Measurements from ENCODE around the gene CD2.

The CD2 gene

GRCh38 chr1:116754198-116754977 lies at the start of gene CD2:
CD2 (plus strand) TSS chr1:116754430; CDS start chr1:116754493, 63 bp downstream.
- Histone ChIP-seq H3K36me3 (ENCODE audit: control insufficient read depth, insufficient read depth, low read length) (no peaks in the 10 kb centered on the region), H3K27ac (ENCODE audit: low read depth, low read length) (no peak within 1 kb of the TSS), H3K4me1 (ENCODE audit: control insufficient read depth, insufficient read depth, low read length) (no peaks in the 10 kb centered on the region), H3K9ac (ENCODE audit: low read length) (peak within 1 kb of the TSS; percentile 3), H3K4me3 (ENCODE audit: low read length) (peak within 1 kb of the TSS; percentile 47), H3K27me3 (ENCODE audit: control insufficient read depth, insufficient read depth, low read length) (no peaks in the 10 kb centered on the region)

- no peak overlapping the region for H3K9ac ChIP-seq (ENCODE audit: low read length)
- no peaks in the 10 kb centered on the region for H3K27me3 ChIP-seq (ENCODE audit: control insufficient read depth, insufficient read depth, low read length)
- no peak overlapping the region for H3K4me3 ChIP-seq (ENCODE audit: low read length)
- H3K27ac ChIP-seq (ENCODE audit: low read depth, low read length): no peak overlapping the region
- peaks cover 9% of the 10 kb centered on the region for H3K4me1 ChIP-seq (ENCODE audit: control insufficient read depth, insufficient read depth, low read length)
- H3K36me3 ChIP-seq (ENCODE audit: control insufficient read depth, insufficient read depth, low read length): no peaks in the 10 kb centered on the region
These were observed 48.1 kb upstream of the CD2 start for GRCh38 chr1:116706123-116706522.

- peaks cover 13% of the 10 kb centered on the region for H3K4me1 ChIP-seq (ENCODE audit: control insufficient read depth, insufficient read depth, low read length)
- no peak overlapping the region for H3K9ac ChIP-seq (ENCODE audit: low read length)
These were observed 47.4 kb upstream of the CD2 start for GRCh38 chr1:116706841-116707240.

DNA sequence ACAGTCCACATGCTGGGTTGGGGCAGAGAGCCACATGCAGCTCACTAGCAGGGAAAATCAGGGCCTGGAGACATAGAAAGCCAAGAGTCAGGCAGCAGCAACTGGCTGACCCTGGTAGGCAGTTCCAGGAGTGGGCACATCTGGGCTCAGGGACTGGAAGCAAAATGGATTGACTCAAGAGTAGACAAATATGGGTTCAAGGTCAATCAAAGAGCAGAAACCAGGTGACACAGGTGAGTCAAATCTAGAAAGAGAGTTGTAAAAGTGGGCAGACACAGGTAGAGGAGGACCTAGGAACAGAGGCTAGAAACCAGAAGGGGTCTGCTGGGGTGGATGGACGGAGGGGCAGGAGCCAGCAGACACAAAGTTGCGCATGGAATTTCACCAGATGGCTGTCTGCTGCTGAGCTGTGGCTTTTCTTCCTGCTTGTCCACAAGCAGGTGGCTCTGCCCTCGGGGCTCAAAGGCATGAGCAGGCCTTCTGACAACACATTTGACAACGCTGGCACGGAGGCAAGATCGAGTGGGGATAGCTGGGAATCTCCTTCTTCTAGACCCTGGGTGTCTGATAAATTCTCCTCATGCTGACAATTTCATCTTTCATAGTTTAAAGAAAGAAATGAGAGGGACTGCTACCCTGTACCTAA lies 45.9 kb upstream of the CD2 start:
- H3K36me3 ChIP-seq (ENCODE audit: control insufficient read depth, insufficient read depth, low read length): no peaks in the 10 kb centered on the region
- no peaks in the 10 kb centered on the region for H3K27me3 ChIP-seq (ENCODE audit: control insufficient read depth, insufficient read depth, low read length)
- no peak overlapping the region for H3K27ac ChIP-seq (ENCODE audit: low read depth, low read length)
- H3K9ac ChIP-seq (ENCODE audit: low read length): no peak overlapping the region
- no peak overlapping the region for H3K4me3 ChIP-seq (ENCODE audit: low read length)
- H3K4me1 ChIP-seq (ENCODE audit: control insufficient read depth, insufficient read depth, low read length): peaks cover 13% of the 10 kb centered on the region

More at GRCh38 chr1:116706841-116707240, 47.4 kb upstream of the CD2 start:
- Histone ChIP-seq H3K27me3 (ENCODE audit: control insufficient read depth, insufficient read depth, low read length) (no peaks in the 10 kb centered on the region), H3K27ac (ENCODE audit: low read depth, low read length) (no peak overlapping the region), H3K36me3 (ENCODE audit: control insufficient read depth, insufficient read depth, low read length) (no peaks in the 10 kb centered on the region), H3K4me3 (ENCODE audit: low read length) (no peak overlapping the region)

DNA sequence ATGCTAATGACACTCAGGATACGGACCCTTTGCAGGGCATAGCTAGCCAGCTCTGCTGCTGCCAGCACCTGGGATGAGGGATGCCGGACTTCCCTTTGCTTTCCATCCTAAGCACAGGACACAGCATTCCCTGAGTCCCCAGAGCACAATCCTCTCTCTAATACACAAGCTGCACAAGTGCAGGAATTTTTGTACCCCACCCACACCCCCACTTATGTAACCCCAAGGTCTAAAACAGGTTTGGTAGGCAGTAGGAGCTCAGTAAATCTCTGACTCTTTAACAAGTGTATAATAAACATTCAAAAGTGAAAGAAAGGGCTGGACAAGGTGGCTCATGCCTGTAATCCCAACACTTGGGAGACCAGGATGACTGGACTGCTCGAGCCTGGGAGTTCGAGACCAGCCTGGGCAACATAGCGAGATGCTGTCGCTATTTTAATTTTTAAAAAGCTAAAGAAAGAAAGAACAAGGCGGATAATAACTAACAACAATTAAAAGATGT lies 44.5 kb upstream of the CD2 start:
- Histone ChIP-seq H3K4me1 (ENCODE audit: control insufficient read depth, insufficient read depth, low read length) (peaks cover 6% of the 10 kb centered on the region), H3K27ac (ENCODE audit: low read depth, low read length) (no peak overlapping the region), H3K36me3 (ENCODE audit: control insufficient read depth, insufficient read depth, low read length) (no peaks in the 10 kb centered on the region), H3K27me3 (ENCODE audit: control insufficient read depth, insufficient read depth, low read length) (no peaks in the 10 kb centered on the region), H3K9ac (ENCODE audit: low read length) (no peak overlapping the region), H3K4me3 (ENCODE audit: low read length) (no peak overlapping the region)

DNA sequence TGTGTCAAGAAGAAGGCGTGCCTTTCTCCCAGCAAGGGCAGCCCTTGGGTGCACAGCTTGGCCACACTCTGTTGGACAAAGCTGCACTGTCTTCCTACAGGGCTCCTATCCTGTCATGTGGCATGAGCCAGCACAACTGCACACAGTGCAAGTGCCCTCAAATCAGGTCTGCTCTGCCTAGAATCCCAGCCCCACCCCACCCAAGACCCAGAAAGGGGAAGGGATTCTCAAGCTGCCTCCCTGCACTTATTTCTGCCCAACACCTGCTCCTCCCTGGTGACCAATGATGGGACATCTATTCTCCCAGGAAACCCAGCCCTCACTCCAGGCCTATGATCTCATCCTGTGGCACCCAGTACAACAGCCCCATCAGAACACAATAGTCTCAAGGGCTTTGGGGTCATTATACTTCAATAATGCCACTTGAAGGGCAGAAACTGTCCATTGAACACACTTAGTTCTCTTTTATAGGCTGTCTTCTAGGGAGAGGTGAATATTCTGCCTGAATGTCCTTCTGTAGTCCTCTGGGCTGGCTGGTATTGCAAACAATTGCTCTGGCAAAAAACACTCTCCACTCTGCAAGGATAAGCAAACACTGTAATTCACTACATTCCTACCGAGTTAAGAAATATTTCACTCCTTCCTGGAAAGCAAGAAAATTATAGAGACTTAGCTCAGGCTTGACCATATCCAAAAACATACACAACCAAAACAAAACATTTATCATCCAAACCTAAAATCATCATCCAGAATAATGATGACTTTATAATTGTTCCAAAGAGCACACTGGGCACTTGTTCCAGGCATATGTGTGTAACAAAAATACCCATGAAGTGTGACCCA lies 43.6 kb upstream of the CD2 start:
- Histone ChIP-seq H3K27ac (ENCODE audit: low read depth, low read length) (no peak overlapping the region), H3K9ac (ENCODE audit: low read length) (no peak overlapping the region), H3K36me3 (ENCODE audit: control insufficient read depth, insufficient read depth, low read length) (no peaks in the 10 kb centered on the region), H3K27me3 (ENCODE audit: control insufficient read depth, insufficient read depth, low read length) (no peaks in the 10 kb centered on the region), H3K4me3 (ENCODE audit: low read length) (no peak overlapping the region), H3K4me1 (ENCODE audit: control insufficient read depth, insufficient read depth, low read length) (peaks cover 5% of the 10 kb centered on the region)

DNA sequence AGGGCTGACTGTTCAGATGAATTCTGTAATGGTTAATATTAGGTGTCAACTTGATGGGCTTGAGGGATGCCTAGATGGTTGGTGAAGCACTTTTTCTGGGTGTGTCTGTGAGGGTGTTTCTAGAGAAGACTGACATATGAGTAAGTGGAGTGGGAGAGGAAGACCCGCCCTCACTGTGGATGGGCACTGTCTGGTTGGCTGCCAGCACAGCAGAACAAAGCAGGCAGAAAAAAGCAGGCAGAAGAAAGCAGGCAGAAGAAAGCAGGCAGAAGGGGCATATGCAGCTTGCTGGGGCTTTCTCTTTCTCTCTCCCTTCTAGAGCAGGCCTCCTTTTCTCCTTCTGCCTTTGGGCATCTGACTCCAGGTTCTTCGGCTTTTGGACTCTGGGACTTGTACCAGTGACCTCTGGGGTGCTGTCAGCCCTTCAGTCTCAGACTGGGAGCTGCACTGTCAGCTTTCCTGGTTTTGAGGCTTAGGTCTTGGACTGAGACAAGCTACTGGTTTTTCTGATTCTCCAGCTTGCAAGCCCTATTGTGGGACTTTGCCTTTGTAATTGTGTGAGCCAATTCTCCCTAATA lies 42.9 kb upstream of the CD2 start:
- H3K36me3 ChIP-seq (ENCODE audit: control insufficient read depth, insufficient read depth, low read length): no peaks in the 10 kb centered on the region
- H3K9ac ChIP-seq (ENCODE audit: low read length): no peak overlapping the region
- no peak overlapping the region for H3K27ac ChIP-seq (ENCODE audit: low read depth, low read length)
- H3K4me3 ChIP-seq (ENCODE audit: low read length): no peak overlapping the region
- no peaks in the 10 kb centered on the region for H3K27me3 ChIP-seq (ENCODE audit: control insufficient read depth, insufficient read depth, low read length)
- H3K4me1 ChIP-seq (ENCODE audit: control insufficient read depth, insufficient read depth, low read length): peaks cover 5% of the 10 kb centered on the region

- H3K27me3 ChIP-seq (ENCODE audit: control insufficient read depth, insufficient read depth, low read length): no peaks in the 10 kb centered on the region
- no peak overlapping the region for H3K9ac ChIP-seq (ENCODE audit: low read length)
- H3K4me3 ChIP-seq (ENCODE audit: low read length): no peak overlapping the region
- H3K27ac ChIP-seq (ENCODE audit: low read depth, low read length): no peak overlapping the region
- peaks cover 5% of the 10 kb centered on the region for H3K4me1 ChIP-seq (ENCODE audit: control insufficient read depth, insufficient read depth, low read length)
- no peaks in the 10 kb centered on the region for H3K36me3 ChIP-seq (ENCODE audit: control insufficient read depth, insufficient read depth, low read length)
These were observed 41.7 kb upstream of the CD2 start for GRCh38 chr1:116712510-116712909.

DNA sequence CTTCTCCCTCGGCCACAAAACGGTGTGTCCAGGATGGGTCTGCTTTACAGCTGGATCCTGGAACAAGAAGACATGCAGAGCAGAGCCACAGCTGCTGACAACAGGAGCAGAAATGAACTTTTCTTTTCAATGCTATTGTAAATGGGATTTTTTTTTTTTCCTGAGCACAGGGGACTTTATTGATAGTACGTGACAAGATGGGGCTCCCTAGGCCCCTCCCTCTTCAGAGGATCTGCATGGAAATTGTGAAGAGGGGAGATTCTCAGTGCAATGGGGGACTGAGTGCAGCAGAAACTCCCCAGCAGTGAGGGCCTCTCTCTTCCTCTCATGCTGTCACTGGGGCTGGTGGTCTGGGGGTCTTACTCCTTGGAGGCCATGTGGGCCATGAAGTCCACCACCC lies 40.8 kb upstream of the CD2 start:
- H3K27me3 ChIP-seq (ENCODE audit: control insufficient read depth, insufficient read depth, low read length): no peaks in the 10 kb centered on the region
- peaks cover 5% of the 10 kb centered on the region for H3K4me1 ChIP-seq (ENCODE audit: control insufficient read depth, insufficient read depth, low read length)
- H3K9ac ChIP-seq (ENCODE audit: low read length): no peak overlapping the region
- no peak overlapping the region for H3K27ac ChIP-seq (ENCODE audit: low read depth, low read length)
- H3K36me3 ChIP-seq (ENCODE audit: control insufficient read depth, insufficient read depth, low read length): no peaks in the 10 kb centered on the region
- H3K4me3 ChIP-seq (ENCODE audit: low read length): no peak overlapping the region

GRCh38 chr1:116716391-116716790 lies 37.8 kb upstream of the CD2 start:
- Histone ChIP-seq H3K27me3 (ENCODE audit: control insufficient read depth, insufficient read depth, low read length) (no peaks in the 10 kb centered on the region), H3K36me3 (ENCODE audit: control insufficient read depth, insufficient read depth, low read length) (no peaks in the 10 kb centered on the region), H3K9ac (ENCODE audit: low read length) (no peak overlapping the region)

GRCh38 chr1:116717318-116717717 lies 36.9 kb upstream of the CD2 start:
- Histone ChIP-seq H3K27me3 (ENCODE audit: control insufficient read depth, insufficient read depth, low read length) (no peaks in the 10 kb centered on the region), H3K9ac (ENCODE audit: low read length) (no peak overlapping the region), H3K4me1 (ENCODE audit: control insufficient read depth, insufficient read depth, low read length) (no peaks in the 10 kb centered on the region), H3K36me3 (ENCODE audit: control insufficient read depth, insufficient read depth, low read length) (no peaks in the 10 kb centered on the region), H3K4me3 (ENCODE audit: low read length) (no peak overlapping the region), H3K27ac (ENCODE audit: low read depth, low read length) (no peak overlapping the region)

More at GRCh38 chr1:116716391-116716790, 37.8 kb upstream of the CD2 start:
- H3K27ac ChIP-seq (ENCODE audit: low read depth, low read length): no peak overlapping the region
- H3K4me1 ChIP-seq (ENCODE audit: control insufficient read depth, insufficient read depth, low read length): peaks cover 1% of the 10 kb centered on the region
- no peak overlapping the region for H3K4me3 ChIP-seq (ENCODE audit: low read length)
